WI38 (cell line): ENCODE measurements around the gene C1orf116.

ENCODE experiments used
- H3K4me3 ChIP-seq: 2 replicates; pipeline ENCODE4 v1.5.1; 2011; ENCODE audit warnings: low read depth, mild to moderate bottlenecking, control low read depth, low read length
- TF ChIP-seq, protein P1 (sequence below): IDR thresholded peaks from 2 replicates; pipeline ENCODE4 v1.5.1; 2012; ENCODE audit warnings: low read depth, mild to moderate bottlenecking, control low read depth, low read length

The C1orf116 gene

DNA sequence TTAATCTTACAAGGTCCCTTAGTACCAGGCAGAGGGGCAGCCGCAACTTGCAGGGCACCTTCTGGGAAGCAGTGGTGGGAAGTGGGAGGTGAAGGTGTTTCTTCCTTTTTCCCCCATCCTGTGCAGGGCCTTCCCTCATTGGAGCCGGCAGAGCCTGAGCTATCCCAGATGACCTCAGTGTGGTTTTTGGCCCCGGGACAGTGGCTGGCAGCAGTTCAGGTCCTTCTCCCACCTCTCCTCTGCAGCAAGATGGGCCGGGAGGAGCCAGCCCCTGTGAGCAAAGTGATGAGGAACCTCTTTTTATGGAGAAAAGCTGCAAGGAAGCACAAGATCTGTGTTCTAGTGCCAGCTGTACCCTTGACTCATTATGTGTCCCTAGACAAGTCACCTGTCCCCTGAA, 27.3 kb upstream of the C1orf116 start:
- no peak overlapping the region for H3K4me3 ChIP-seq
- TF ChIP-seq, protein P1, sequence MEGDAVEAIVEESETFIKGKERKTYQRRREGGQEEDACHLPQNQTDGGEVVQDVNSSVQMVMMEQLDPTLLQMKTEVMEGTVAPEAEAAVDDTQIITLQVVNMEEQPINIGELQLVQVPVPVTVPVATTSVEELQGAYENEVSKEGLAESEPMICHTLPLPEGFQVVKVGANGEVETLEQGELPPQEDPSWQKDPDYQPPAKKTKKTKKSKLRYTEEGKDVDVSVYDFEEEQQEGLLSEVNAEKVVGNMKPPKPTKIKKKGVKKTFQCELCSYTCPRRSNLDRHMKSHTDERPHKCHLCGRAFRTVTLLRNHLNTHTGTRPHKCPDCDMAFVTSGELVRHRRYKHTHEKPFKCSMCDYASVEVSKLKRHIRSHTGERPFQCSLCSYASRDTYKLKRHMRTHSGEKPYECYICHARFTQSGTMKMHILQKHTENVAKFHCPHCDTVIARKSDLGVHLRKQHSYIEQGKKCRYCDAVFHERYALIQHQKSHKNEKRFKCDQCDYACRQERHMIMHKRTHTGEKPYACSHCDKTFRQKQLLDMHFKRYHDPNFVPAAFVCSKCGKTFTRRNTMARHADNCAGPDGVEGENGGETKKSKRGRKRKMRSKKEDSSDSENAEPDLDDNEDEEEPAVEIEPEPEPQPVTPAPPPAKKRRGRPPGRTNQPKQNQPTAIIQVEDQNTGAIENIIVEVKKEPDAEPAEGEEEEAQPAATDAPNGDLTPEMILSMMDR = no peak

DNA sequence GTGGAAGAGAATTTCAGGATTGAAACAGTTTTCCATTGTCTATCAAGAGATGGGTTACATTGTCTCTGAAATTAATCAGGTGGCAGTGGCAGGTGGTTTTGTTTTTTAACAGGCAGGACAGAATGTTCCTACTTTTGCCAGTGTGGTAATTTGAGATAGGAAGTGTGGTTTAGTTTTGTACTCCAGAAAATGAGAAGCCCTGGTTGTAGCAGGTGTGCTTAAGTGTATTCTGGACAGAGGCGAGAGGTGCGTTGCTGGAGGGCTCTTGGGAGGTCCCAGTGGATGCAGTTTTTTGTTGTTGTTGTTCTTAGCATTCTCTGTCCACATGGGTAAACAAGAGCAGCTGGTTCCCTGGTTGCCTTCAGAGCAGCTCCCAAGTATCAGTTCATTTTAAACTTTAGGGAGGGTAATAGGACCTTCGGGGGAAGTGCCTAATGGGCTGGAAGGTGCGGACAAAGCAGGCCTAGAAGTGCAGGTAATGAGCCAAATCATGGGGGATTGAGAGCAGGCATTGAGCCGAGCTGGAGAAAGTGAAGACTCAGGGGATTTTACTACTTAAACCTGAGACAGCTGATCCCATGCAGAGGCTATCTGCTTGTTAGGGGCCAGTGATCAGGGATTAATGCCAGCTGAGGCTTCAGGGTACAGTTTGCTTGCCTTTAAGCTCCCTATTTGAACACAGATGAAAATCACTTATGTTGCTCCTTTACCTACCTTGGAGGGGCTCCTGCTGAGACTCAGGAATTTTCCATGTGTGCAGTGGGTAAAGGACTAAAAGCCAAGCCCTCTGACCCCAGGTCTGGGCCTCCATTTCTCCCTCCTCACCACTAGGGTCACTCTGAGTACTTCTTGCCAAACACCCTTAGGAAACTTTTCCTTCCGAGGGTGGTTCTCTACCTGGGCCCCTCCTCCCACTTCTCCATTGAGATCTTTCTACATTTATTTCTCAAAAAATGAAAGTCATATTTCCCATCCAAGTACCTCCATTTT, 26.6 kb upstream of the C1orf116 start:
- TF ChIP-seq, protein P1 = no peak
- H3K4me3 ChIP-seq = no peak overlapping the region

- TF ChIP-seq, protein P1 = no peak
- no peak overlapping the region for H3K4me3 ChIP-seq
Measured at GRCh38 chr1:207058252-207058651, 25.7 kb upstream of the C1orf116 start.

- H3K4me3 ChIP-seq = no peak overlapping the region
- TF ChIP-seq, protein P1 = no peak
Measured at GRCh38 chr1:207056673-207057072, 24.1 kb upstream of the C1orf116 start.

DNA sequence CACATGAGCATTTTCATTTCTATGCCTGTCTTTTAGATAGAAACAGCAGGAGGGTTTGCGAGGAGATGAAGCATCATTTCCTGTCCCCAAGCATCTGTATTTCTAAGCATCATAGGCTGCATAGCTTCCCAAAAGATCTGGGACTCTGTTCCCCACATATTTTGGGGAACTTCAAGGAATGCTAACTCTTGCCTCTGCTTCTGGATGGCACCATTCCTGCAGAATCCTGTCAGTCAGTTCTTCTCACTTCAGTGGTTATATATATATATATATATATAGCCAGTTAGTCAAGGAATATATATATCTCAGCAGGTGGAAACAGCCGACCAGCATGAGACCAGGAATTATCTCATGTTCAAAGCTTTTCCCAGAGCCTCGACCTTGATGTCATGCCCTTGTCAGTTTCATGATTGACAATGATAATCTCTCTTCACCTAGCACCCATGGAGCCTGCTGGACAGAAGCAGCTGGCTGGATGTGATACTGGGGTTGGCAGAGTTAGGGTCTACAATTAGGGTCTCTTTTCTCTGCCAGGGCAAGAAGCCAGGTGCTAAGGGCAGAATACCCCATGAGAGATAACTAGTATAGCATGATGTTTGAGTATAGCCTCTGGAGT, 22.9 kb upstream of the C1orf116 start:
- H3K4me3 ChIP-seq = no peak overlapping the region
- TF ChIP-seq, protein P1 = no peak

- TF ChIP-seq, protein P1 = no peak
- no peak overlapping the region for H3K4me3 ChIP-seq
Measured at GRCh38 chr1:207054491-207054890, 21.9 kb upstream of the C1orf116 start.
